Esophagus squamous epithelium (tissue), 5 donors: Measurements from ENCODE around the gene TMEM212. TPM values are rescaled to one million over a fixed set of nuclear protein-coding genes. Genes with fewer than 3 reads are reported as not detected.

ENCODE experiments used
- DNase-seq: peaks from one replicate; lab custom pipeline; 2025; lab: John Stamatoyannopoulos, UW
- H3K27ac ChIP-seq, 4 donors: fragments of 200-600 bp; sonication (generic); one replicate each; pipeline ENCODE4 v1.5.1; 2016 to 2019; ENCODE audit warnings: mild to moderate bottlenecking in 1 of 4
- H3K27me3 ChIP-seq, 4 donors: fragments of 200-600 bp; sonication (generic); 1 replicate in 3 of 4; 2 replicates in 1 of 4; pipeline versions ENCODE4 v1.5.1 to v1.6.0; 2017 to 2021; ENCODE audit warnings: antibody characterized with exemption in 1 of 4
- H3K36me3 ChIP-seq, 3 donors: fragments of 200-600 bp; sonication (generic); one replicate each; pipeline ENCODE4 v1.5.1; 2016 to 2019
- H3K4me1 ChIP-seq, 3 donors: fragments of 200-600 bp; sonication (generic); one replicate each; pipeline ENCODE4 v1.5.1; 2017 to 2019
- H3K4me3 ChIP-seq, 4 donors: fragments of 200-600 bp; sonication (generic); 1 replicate in 3 of 4; 2 replicates in 1 of 4; pipeline ENCODE4 v1.5.1; 2016 to 2019; ENCODE audit warnings: mild to moderate bottlenecking in 2 of 4, moderate library complexity in 1 of 4
- H3K9me3 ChIP-seq, 3 donors: fragments of 200-600 bp; sonication (generic); one replicate each; pipeline ENCODE4 v1.5.1; 2016 to 2019
- CTCF ChIP-seq, 6 experiments: fragments of 450-650 bp in 4 of 6; fragments of 200-600 bp in 2 of 6; sonication (generic) in 2 of 6; IDR thresholded peaks; one replicate each; pipeline ENCODE4 v1.5.1; 2016 to 2019; ENCODE audit warnings: antibody characterized with exemption in 6 of 6, mild to moderate bottlenecking in 4 of 6, moderate library complexity in 4 of 6
- POLR2A ChIP-seq, 4 donors: fragments of 450-650 bp; IDR thresholded peaks; one replicate each; pipeline ENCODE4 v1.6.1; 2017; ENCODE audit warnings: antibody characterized with exemption in 4 of 4, mild to moderate bottlenecking in 4 of 4, moderate library complexity in 3 of 4
- WGBS, 2 donors: methylation state at CpG; one replicate each; pipeline ENCODE4 v1.1.5; 2018; 5-methylcytosine and 5-hydroxymethylcytosine counted together
- intact Hi-C: fragments of 100-400 bp; cut with DNase I; formaldehyde crosslinking; loops from one replicate; pipeline ENCODE4 v1.15.0; 2022
- total RNA-seq, 4 donors: library from RNA; depleted of rRNA; stranded (reverse); fragments of >200 nt; gene quantifications; one replicate each; pipeline ENCODE4 v1.1.0, GENCODE V29; 2016
- donor health status: DM: yes; HTN: yes; CAD: no.

TMEM212 gene
- total RNA-seq, 4 donors from 2014 or later, result not detected

- 76 to 80% methylated on average over 8 of the region's 8 CpGs for WGBS, 2 donors
- no peaks in the 10 kb centered on the region for H3K27me3 ChIP-seq
- intact Hi-C loops, result no loop called here
- no peak for DNase-seq
- no peak overlapping the region for H3K27ac ChIP-seq
- no peaks in the 10 kb centered on the region for H3K36me3 ChIP-seq
- TF ChIP-seq CTCF (IDR thresholded peaks at IDR 0.05), result no peak
- no peak for TF ChIP-seq POLR2A (IDR thresholded peaks at IDR 0.05)
- peaks cover 7 to 29% (median 11%) of the 10 kb centered on the region in 3 donors for H3K4me1 ChIP-seq
- no peaks in the 10 kb centered on the region for H3K9me3 ChIP-seq
- no peak overlapping the region for H3K4me3 ChIP-seq
Measured at GRCh38 chr3:171871392-171872274, 28.5 kb downstream of the TMEM212 start.

GRCh38 chr3:171873580-171873979 is 30.4 kb downstream of the TMEM212 start:
- Histone ChIP-seq H3K36me3 (no peaks in the 10 kb centered on the region), H3K9me3 (no peaks in the 10 kb centered on the region), H3K27me3 (no peaks in the 10 kb centered on the region), H3K27ac (peak overlapping the region in 2 of 4 donors; percentile 25 to 65), H3K4me1 (peaks cover 7 to 39% (median 11%) of the 10 kb centered on the region in 3 donors), H3K4me3 (no peak overlapping the region)
- intact Hi-C loops, result no loop called here
- no peak for DNase-seq
- TF ChIP-seq CTCF (IDR thresholded peaks at IDR 0.05), result no peak
- TF ChIP-seq POLR2A (IDR thresholded peaks at IDR 0.05), result no peak
- WGBS, 2 donors, result 60 to 86% methylated on average over 1 of the region's 1 CpG

GRCh38 chr3:171874251-171874681 is 31.1 kb downstream of the TMEM212 start:
- DNase-seq, result no peak
- H3K4me3 ChIP-seq, result no peak overlapping the region
- no peaks in the 10 kb centered on the region for H3K9me3 ChIP-seq
- intact Hi-C loops, result no loop called here
- peak overlapping the region in 3 of 4 donors; percentile 3 to 65 (median 25) for H3K27ac ChIP-seq
- no peaks in the 10 kb centered on the region for H3K27me3 ChIP-seq
- 25 to 33% methylated on average over 2 of the region's 2 CpGs for WGBS, 2 donors
- TF ChIP-seq POLR2A (IDR thresholded peaks at IDR 0.05) (no peak), CTCF (IDR thresholded peaks at IDR 0.05) (no peak)
- peaks cover 7 to 43% (median 11%) of the 10 kb centered on the region in 3 donors for H3K4me1 ChIP-seq
- no peaks in the 10 kb centered on the region for H3K36me3 ChIP-seq

- peak overlapping the region in 2 of 4 donors; percentile 25 to 65 for H3K27ac ChIP-seq
- H3K27me3 ChIP-seq, result no peaks in the 10 kb centered on the region
- no peaks in the 10 kb centered on the region for H3K36me3 ChIP-seq
- DNase-seq, result no peak
- H3K4me1 ChIP-seq, result peaks cover 7 to 43% (median 11%) of the 10 kb centered on the region in 3 donors
- no peaks in the 10 kb centered on the region for H3K9me3 ChIP-seq
- intact Hi-C loops, result no loop called here
- 71 to 87% methylated on average over 4 of the region's 4 CpGs for WGBS, 2 donors
- TF ChIP-seq CTCF (IDR thresholded peaks at IDR 0.05) (no peak), POLR2A (IDR thresholded peaks at IDR 0.05) (no peak)
- H3K4me3 ChIP-seq, result no peak overlapping the region
Measured at GRCh38 chr3:171874879-171875278, 31.7 kb downstream of the TMEM212 start.

GRCh38 chr3:171875923-171876412 is 32.8 kb downstream of the TMEM212 start:
- H3K36me3 ChIP-seq, result no peaks in the 10 kb centered on the region
- H3K27ac ChIP-seq, result peak overlapping the region in 2 of 4 donors; percentile 30 to 64
- H3K4me3 ChIP-seq, result no peak overlapping the region
- H3K4me1 ChIP-seq, result peaks cover 7 to 43% (median 11%) of the 10 kb centered on the region in 3 donors
- WGBS, 2 donors, result 37 to 54% methylated on average over 2 to 4 of the region's 4 CpGs
- DNase-seq, result no peak
- intact Hi-C loops, result no loop called here
- H3K27me3 ChIP-seq, result no peaks in the 10 kb centered on the region
- TF ChIP-seq CTCF (IDR thresholded peaks at IDR 0.05), result no peak
- no peak for TF ChIP-seq POLR2A (IDR thresholded peaks at IDR 0.05)
- no peaks in the 10 kb centered on the region for H3K9me3 ChIP-seq
